Nephron (organoid): Measurements from ENCODE around the gene CDKN1B.

Experiments
- H3K27ac Mint-ChIP-seq, 3 experiments: 2 replicates each; pipeline ENCODE4 v1.8.0; 2020; ENCODE audit warnings: mixed read lengths in 3 of 3, mild to moderate bottlenecking in 2 of 3, moderate library complexity in 1 of 3
- H3K27me3 Mint-ChIP-seq: 2 replicates; pipeline ENCODE4 v1.8.0; 2021; ENCODE audit warnings: low read depth, mild to moderate bottlenecking, moderate library complexity, mixed read lengths
- H3K36me3 Mint-ChIP-seq: 2 replicates; pipeline ENCODE4 v1.8.0; 2020; ENCODE audit warnings: low read depth, mixed read lengths
- H3K4me1 Mint-ChIP-seq: 2 replicates; pipeline ENCODE4 v1.8.0; 2020; ENCODE audit warnings: mixed read lengths
- H3K4me3 Mint-ChIP-seq, 3 experiments: 2 replicates each; pipeline ENCODE4 v1.8.0; 2020; ENCODE audit warnings: mild to moderate bottlenecking in 3 of 3, mixed read lengths in 3 of 3, moderate library complexity in 2 of 3
- H3K9me3 Mint-ChIP-seq: 2 replicates; pipeline ENCODE4 v1.8.0; 2020; ENCODE audit warnings: mixed read lengths
- CTCF ChIP-seq, 3 experiments: fragments of 200-600 bp; sonication (generic); IDR thresholded peaks; one replicate each; pipeline ENCODE4 v1.5.0; 2021; ENCODE audit warnings: antibody characterized with exemption in 3 of 3; ENCODE audit not compliant: unreplicated experiment in 3 of 3

CDKN1B gene

GRCh38 chr12:12749433-12749832 is 32.3 kb downstream of the CDKN1B start:
- Mint-ChIP-seq H3K9me3 (no peaks in the 10 kb centered on the region), H3K27ac (no peak overlapping the region), H3K36me3 (no peaks in the 10 kb centered on the region), H3K4me1 (peaks cover 26% of the 10 kb centered on the region), H3K4me3 (no peak overlapping the region), H3K27me3 (peaks cover 3% of the 10 kb centered on the region)
- no peak for TF ChIP-seq CTCF (IDR thresholded peaks at IDR 0.05; ENCODE audit: unreplicated experiment in 3 of 3)

- Mint-ChIP-seq H3K4me3 (no peak overlapping the region), H3K27me3 (no peaks in the 10 kb centered on the region), H3K4me1 (no peaks in the 10 kb centered on the region), H3K27ac (no peak overlapping the region), H3K9me3 (no peaks in the 10 kb centered on the region), H3K36me3 (no peaks in the 10 kb centered on the region)
- TF ChIP-seq CTCF (IDR thresholded peaks at IDR 0.05; ENCODE audit: unreplicated experiment in 3 of 3) = no peak
Measured at GRCh38 chr12:12755923-12756322, 38.8 kb downstream of the CDKN1B start.

- Mint-ChIP-seq H3K27ac (no peak overlapping the region), H3K36me3 (peaks cover 3% of the 10 kb centered on the region), H3K4me3 (no peak overlapping the region), H3K9me3 (no peaks in the 10 kb centered on the region), H3K27me3 (no peaks in the 10 kb centered on the region), H3K4me1 (no peaks in the 10 kb centered on the region)
- TF ChIP-seq CTCF (IDR thresholded peaks at IDR 0.05; ENCODE audit: unreplicated experiment in 3 of 3) = no peak
Measured at GRCh38 chr12:12757121-12757520, 40.0 kb downstream of the CDKN1B start.

- H3K4me3 Mint-ChIP-seq = no peak overlapping the region
- peaks cover 3% of the 10 kb centered on the region for H3K36me3 Mint-ChIP-seq
- H3K27ac Mint-ChIP-seq = no peak overlapping the region
- H3K4me1 Mint-ChIP-seq = no peaks in the 10 kb centered on the region
- H3K27me3 Mint-ChIP-seq = no peaks in the 10 kb centered on the region
- H3K9me3 Mint-ChIP-seq = no peaks in the 10 kb centered on the region
- no peak for TF ChIP-seq CTCF (IDR thresholded peaks at IDR 0.05; ENCODE audit: unreplicated experiment in 3 of 3)
Measured at GRCh38 chr12:12759234-12759915, 42.2 kb downstream of the CDKN1B start.

GRCh38 chr12:12764824-12765223 is 47.7 kb downstream of the CDKN1B start:
- TF ChIP-seq CTCF (IDR thresholded peaks at IDR 0.05; ENCODE audit: unreplicated experiment in 3 of 3) = no peak
- Mint-ChIP-seq H3K36me3 (peaks cover 3% of the 10 kb centered on the region), H3K4me1 (no peaks in the 10 kb centered on the region), H3K4me3 (no peak overlapping the region), H3K27me3 (no peaks in the 10 kb centered on the region), H3K9me3 (peaks cover 2% of the 10 kb centered on the region), H3K27ac (no peak overlapping the region)

GRCh38 chr12:12770262-12770661 is 53.1 kb downstream of the CDKN1B start:
- H3K27ac Mint-ChIP-seq = no peak overlapping the region
- TF ChIP-seq CTCF (IDR thresholded peaks at IDR 0.05; ENCODE audit: unreplicated experiment in 3 of 3) = no peak
- no peaks in the 10 kb centered on the region for H3K4me1 Mint-ChIP-seq
- no peaks in the 10 kb centered on the region for H3K27me3 Mint-ChIP-seq
- no peak overlapping the region for H3K4me3 Mint-ChIP-seq
- H3K36me3 Mint-ChIP-seq = no peaks in the 10 kb centered on the region
- peaks cover 15% of the 10 kb centered on the region for H3K9me3 Mint-ChIP-seq
